HL-60 (cell line): Measurements from ENCODE around the gene EIF2B4.

Source experiments
- DNase-seq, 2 experiments: peaks; one replicate each; pipeline ENCODE4 v3.0.0-alpha.2; 2010 to 2020; ENCODE audit warnings: low read depth in 1 of 2, low spot score in 1 of 2
- H3K27ac ChIP-seq: fragments of 250-450 bp; sonication (Bioruptor Pico); replicated peaks from 2 replicates; pipeline ENCODE4 v1.5.1; 2020; ENCODE audit warnings: mild to moderate bottlenecking, moderate library complexity
- H3K27me3 ChIP-seq: fragments of 250-450 bp; sonication (Bioruptor Pico); 2 replicates; pipeline ENCODE4 v1.5.1; 2021; ENCODE audit warnings: mild to moderate bottlenecking, moderate library complexity; ENCODE audit not compliant: insufficient read depth, poor library complexity, severe bottlenecking
- H3K4me3 ChIP-seq: replicated peaks from 2 replicates; pipeline ENCODE4 v1.5.1; 2011; ENCODE audit warnings: mild to moderate bottlenecking, control low read depth, low read length; ENCODE audit not compliant: insufficient read depth
- GABPA ChIP-seq: IDR thresholded peaks from 2 replicates; pipeline ENCODE4 v1.6.1; 2012; ENCODE audit warnings: low read depth
- POLR2AphosphoS5 ChIP-seq: IDR thresholded peaks from 2 replicates; pipeline ENCODE4 v1.6.1; 2012; ENCODE audit warnings: low read depth
- SPI1 ChIP-seq: IDR thresholded peaks from 2 replicates; pipeline ENCODE4 v1.6.1; 2012; ENCODE audit warnings: low read depth, mild to moderate bottlenecking, borderline replicate concordance
- TF ChIP-seq, protein P1 (sequence below): IDR thresholded peaks from one replicate; pipeline ENCODE4 v1.5.1; 2011; ENCODE audit warnings: low read length, control low read depth, inconsistent platforms; ENCODE audit not compliant: insufficient read depth
- TF ChIP-seq, protein P2 (sequence below): IDR thresholded peaks from 2 replicates; pipeline ENCODE4 v1.6.1; 2012; ENCODE audit warnings: low read depth; ENCODE audit not compliant: insufficient replicate concordance

EIF2B4 gene

DNA sequence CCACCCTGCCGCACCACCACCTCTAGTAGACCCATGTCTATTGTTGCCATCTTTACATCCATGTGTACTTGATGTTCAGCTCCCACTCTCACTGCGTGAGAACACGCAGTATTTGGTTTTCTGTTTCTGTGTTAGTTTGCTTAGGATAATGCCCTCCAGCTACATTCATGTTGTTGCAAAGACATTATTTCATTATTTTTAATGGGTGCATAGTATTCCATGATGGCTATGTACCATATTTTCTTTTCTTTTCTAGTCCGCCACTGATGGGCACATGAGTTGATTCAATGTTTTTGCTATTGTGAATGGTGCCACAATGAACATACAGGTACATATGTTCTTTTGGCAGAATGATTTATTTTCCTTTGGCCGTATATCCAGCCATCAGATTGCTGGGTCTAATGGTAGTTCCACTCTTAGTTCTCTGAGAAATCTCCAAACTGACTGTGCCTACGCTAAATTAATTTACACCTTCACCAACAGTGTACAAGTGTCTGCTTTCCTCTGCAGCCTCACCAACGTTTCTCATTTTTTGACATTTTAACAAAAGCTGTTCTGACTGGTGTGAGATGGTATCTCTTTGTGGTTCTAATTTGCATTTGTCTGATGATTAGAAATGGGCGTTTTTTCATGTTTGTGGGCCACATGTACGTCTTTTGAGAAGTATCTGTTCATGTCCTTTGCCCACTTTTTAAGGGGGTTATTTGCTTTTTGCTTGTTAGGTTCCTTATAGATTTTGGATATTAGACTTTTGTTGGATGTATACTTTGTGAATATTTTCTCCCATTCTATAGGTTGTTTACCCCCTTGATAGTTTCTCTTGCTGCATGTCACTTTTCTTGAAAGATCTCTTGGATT is 20.9 kb upstream of the EIF2B4 start:
- H3K27me3 ChIP-seq = no peaks in the 10 kb centered on the region
- no peak for DNase-seq
- H3K4me3 ChIP-seq = no peak overlapping the region
- H3K27ac ChIP-seq = no peak overlapping the region
- TF ChIP-seq, protein P1, sequence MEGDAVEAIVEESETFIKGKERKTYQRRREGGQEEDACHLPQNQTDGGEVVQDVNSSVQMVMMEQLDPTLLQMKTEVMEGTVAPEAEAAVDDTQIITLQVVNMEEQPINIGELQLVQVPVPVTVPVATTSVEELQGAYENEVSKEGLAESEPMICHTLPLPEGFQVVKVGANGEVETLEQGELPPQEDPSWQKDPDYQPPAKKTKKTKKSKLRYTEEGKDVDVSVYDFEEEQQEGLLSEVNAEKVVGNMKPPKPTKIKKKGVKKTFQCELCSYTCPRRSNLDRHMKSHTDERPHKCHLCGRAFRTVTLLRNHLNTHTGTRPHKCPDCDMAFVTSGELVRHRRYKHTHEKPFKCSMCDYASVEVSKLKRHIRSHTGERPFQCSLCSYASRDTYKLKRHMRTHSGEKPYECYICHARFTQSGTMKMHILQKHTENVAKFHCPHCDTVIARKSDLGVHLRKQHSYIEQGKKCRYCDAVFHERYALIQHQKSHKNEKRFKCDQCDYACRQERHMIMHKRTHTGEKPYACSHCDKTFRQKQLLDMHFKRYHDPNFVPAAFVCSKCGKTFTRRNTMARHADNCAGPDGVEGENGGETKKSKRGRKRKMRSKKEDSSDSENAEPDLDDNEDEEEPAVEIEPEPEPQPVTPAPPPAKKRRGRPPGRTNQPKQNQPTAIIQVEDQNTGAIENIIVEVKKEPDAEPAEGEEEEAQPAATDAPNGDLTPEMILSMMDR = no peak
- TF ChIP-seq, protein P2, sequence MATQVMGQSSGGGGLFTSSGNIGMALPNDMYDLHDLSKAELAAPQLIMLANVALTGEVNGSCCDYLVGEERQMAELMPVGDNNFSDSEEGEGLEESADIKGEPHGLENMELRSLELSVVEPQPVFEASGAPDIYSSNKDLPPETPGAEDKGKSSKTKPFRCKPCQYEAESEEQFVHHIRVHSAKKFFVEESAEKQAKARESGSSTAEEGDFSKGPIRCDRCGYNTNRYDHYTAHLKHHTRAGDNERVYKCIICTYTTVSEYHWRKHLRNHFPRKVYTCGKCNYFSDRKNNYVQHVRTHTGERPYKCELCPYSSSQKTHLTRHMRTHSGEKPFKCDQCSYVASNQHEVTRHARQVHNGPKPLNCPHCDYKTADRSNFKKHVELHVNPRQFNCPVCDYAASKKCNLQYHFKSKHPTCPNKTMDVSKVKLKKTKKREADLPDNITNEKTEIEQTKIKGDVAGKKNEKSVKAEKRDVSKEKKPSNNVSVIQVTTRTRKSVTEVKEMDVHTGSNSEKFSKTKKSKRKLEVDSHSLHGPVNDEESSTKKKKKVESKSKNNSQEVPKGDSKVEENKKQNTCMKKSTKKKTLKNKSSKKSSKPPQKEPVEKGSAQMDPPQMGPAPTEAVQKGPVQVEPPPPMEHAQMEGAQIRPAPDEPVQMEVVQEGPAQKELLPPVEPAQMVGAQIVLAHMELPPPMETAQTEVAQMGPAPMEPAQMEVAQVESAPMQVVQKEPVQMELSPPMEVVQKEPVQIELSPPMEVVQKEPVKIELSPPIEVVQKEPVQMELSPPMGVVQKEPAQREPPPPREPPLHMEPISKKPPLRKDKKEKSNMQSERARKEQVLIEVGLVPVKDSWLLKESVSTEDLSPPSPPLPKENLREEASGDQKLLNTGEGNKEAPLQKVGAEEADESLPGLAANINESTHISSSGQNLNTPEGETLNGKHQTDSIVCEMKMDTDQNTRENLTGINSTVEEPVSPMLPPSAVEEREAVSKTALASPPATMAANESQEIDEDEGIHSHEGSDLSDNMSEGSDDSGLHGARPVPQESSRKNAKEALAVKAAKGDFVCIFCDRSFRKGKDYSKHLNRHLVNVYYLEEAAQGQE = no peak
- TF ChIP-seq GABPA = no peak
- no peak for TF ChIP-seq POLR2AphosphoS5
- TF ChIP-seq SPI1 = no peak

- Histone ChIP-seq H3K4me3 (no peak overlapping the region), H3K27ac (no peak overlapping the region), H3K27me3 (no peaks in the 10 kb centered on the region)
- no peak for DNase-seq
- TF ChIP-seq POLR2AphosphoS5 = no peak
- no peak for TF ChIP-seq GABPA
- TF ChIP-seq, protein P2 = no peak
- TF ChIP-seq, protein P1 = no peak
- TF ChIP-seq SPI1 = no peak
Measured at GRCh38 chr2:27381577-27382181, 11.5 kb upstream of the EIF2B4 start.

DNA sequence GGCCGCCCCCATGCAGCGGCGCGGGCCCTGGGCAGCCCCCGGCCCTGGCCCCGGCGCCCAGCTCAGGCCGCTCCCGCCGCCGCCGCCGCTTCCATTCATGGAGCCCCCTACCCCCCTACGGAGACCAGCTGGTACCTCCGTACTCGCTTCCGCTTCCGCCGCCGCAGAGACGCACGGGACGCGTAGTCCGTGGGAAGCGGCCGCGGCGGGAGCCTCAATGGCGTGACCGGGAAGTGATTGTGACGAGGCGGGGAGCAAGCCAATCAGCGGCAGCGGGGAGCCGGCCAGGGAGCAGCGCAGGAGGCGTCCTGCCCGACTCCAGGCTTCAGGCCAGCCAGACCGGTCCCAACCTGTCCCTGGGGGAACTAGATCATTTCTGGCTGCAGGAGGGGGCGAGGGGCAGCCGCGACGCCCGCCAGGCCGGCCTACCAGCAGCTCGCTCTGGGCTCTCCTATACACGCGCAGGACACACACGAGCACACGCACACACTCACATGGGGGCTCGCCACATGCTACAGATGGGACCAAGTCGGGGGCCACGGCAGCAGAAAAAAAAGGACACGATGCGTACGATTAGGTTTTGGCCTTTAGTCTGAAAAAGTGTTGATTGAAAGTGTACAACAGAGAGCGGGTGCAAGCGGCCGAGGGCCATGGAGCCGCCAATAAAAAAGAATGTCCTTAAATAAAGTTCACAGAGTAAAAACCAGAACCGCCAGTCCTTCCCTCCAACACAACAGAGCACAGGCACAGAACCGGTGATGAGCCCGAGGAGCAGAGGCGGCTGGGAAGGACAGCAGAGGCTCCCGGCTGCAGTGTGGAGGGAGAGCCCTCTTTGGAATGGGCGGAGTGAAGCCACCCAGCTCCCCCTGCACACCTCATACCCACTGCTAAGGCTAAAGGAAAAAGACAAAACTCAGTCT is 10.7 kb upstream of the EIF2B4 start, which contains the start of gene ZNF513:
Gene ZNF513 (minus strand): TSS at position 109 of the 920 bp plus-strand sequence. CDS start 208 bp downstream, outside the sequence.
- TF ChIP-seq GABPA (peak; percentile 92), SPI1 (peak; percentile 27; the same call in 1 of the 2 replicates), POLR2AphosphoS5 (peak; percentile 97)
- TF ChIP-seq, protein P1 = no peak
- Histone ChIP-seq H3K27ac (peak within 1 kb of the TSS; percentile 71), H3K4me3 (peak within 1 kb of the TSS; percentile 77), H3K27me3 (no peaks in the 10 kb centered on the region)
- peak; percentile 88 to 96 for DNase-seq
